ENCODE data around the gene KIRREL3. TPM values are rescaled to one million over a fixed set of nuclear protein-coding genes. Genes with fewer than 3 reads are reported as not detected.

The KIRREL3 gene
- total and polyA plus RNA-seq, 2 of the 4 experiments (the other 2 are of a cell fraction) = 10.9 to 15.9 TPM

DNA sequence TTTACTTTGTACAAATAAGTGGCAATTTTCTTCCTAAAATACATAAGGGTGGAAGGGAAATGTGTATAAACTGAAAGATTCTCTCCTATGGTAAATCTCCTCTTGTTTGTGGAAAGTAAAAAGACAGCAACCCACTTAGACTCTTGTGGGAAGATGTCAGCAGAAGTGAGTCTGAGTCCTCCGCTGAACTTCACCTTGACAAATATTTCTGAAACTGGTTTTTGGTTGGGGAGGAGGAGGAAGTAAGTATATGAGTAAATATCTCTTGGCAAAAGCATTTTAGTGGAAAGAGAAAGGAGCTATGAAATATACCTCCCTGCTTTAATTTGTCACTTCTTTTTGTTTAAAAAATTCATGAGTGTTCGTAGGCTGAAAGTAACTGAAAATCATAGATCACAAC, 196.2 kb downstream of the KIRREL3 start:
- Histone ChIP-seq H3K4me2 (ENCODE audit: low read depth, low read length) (no peak overlapping the region), H2AFZ (replicated peaks; ENCODE audit: low read length, poor library complexity) (no peak overlapping the region), H4K5ac (ENCODE audit: low read depth, low read length) (no peak overlapping the region), H3K18ac (ENCODE audit: low read depth, low read length) (no peak overlapping the region), H4K20me1 (ENCODE audit: insufficient read depth, low read length) (no peaks in the 10 kb centered on the region), H2BK15ac (ENCODE audit: low read depth, low read length) (no peak overlapping the region), H2AK9ac (replicated peaks; ENCODE audit: low read depth, low read length, poor library complexity) (no peak overlapping the region), H4K91ac (ENCODE audit: insufficient read depth, low read depth, low read length) (no peak overlapping the region), H3K4me1 (ENCODE audit: control insufficient read depth, insufficient read depth, low read length) (peaks cover 2% of the 10 kb centered on the region; the same call in 1 of the 2 replicates), H2BK5ac (ENCODE audit: low read depth, low read length, poor library complexity, severe bottlenecking) (no peak overlapping the region), H3K4ac (ENCODE audit: low read depth, low read length) (no peak overlapping the region), H4K8ac (ENCODE audit: low read depth in 2 of 2, low read length in 2 of 2) (no peak overlapping the region), H3K9ac (ENCODE audit: low read depth, low read length) (no peak overlapping the region), H3K23ac (ENCODE audit: low read depth, low read length) (no peak overlapping the region), H3K9me1 (ENCODE audit: insufficient read depth, low read length) (0 out of 2 replicates have a peak, but pooled peaks cover under 1% of the 10 kb centered on the region), H3K9me3 (ENCODE audit: control insufficient read depth, insufficient read depth, low read length) (no peaks in the 10 kb centered on the region), H3K36me3 (ENCODE audit: control insufficient read depth, insufficient read depth, low read length) (no peaks in the 10 kb centered on the region), H3K27me3 (ENCODE audit: control insufficient read depth, insufficient read depth, low read length) (no peaks in the 10 kb centered on the region), H3K79me1 (ENCODE audit: low read depth in 1 of 2, low read length in 2 of 2) (peaks cover 5 to 14% of the 10 kb centered on the region in 2 experiments; a peak in 1 of 4 replicates), H2BK120ac (ENCODE audit: low read depth, low read length) (no peak overlapping the region), H3K14ac (replicated peaks; ENCODE audit: low read depth, low read length) (no peak overlapping the region), H3K4me3 (ENCODE audit: insufficient read depth, low read depth, low read length) (no peak overlapping the region), H2BK20ac (ENCODE audit: low read depth, low read length) (no peak overlapping the region), H3K56ac (ENCODE audit: extremely low read depth, insufficient read depth, low read length) (no peak overlapping the region), H2AK5ac (ENCODE audit: low read depth, low read length) (no peak overlapping the region), H3K27ac (ENCODE audit: insufficient read depth, low read length) (no peak overlapping the region)
- in situ Hi-C loops (cut with MboI; ENCODE audit: low sequenced_read_pairs) = no loop called here
- ATAC-seq (ENCODE audit: low read depth) (no peak), DNase-seq (no peak)
- no CpG with 5 or more reads among the region's 2 CpGs for WGBS, 2 experiments (ENCODE audit: extremely low coverage in 2 of 2, insufficient read length in 1 of 2)
- TF ChIP-seq MAZ (IDR thresholded peaks at IDR 0.05; ENCODE audit: borderline replicate concordance, low read depth, low read length) (no peak), RCOR1 (IDR thresholded peaks at IDR 0.05; ENCODE audit: insufficient replicate concordance, low read length) (no peak), RFX5 (IDR thresholded peaks at IDR 0.05; ENCODE audit: low read depth, low read length) (no peak), RAD21 (IDR thresholded peaks at IDR 0.05; ENCODE audit: low read length) (no peak), NFE2L2 (IDR thresholded peaks at IDR 0.05; ENCODE audit: low read depth, low read length) (no peak)
- CTCF ChIA-PET = no interaction called here
- intact Hi-C loops (cut with micrococcal nuclease) = no loop called here
- POLR2A ChIA-PET (ENCODE audit: unreplicated experiment) = no interaction called here
- BruUV-seq (replicated peaks) = no TSS peak
- dilution Hi-C loops (cut with HindIII; ENCODE audit: low sequenced_read_pairs, unreplicated experiment) = no loop called here

Data from IMR-90 (cell line).